GM18867 (cell line): Measurements from ENCODE around the gene SLC37A1.
"Not testable (repeated sequence)": the region's sequence is repeated elsewhere in the genome, so short reads cannot be mapped to it uniquely, and the experiment has no call there.

Experiments
- ATAC-seq: cut with Tn5 transposase; IDR thresholded peaks from one replicate; pipeline ENCODE4 v1.9.1; 2021; ENCODE audit warnings: mild to moderate bottlenecking, moderate library complexity; ENCODE audit not compliant: unreplicated experiment

SLC37A1 gene

GRCh38 chr21:42513151-42513984 lies at the start of gene SLC37A1:
SLC37A1 (plus strand) TSS chr21:42513852; CDS start chr21:42518455, 4,603 bp downstream.
- ATAC-seq = peak; percentile 50

GRCh38 chr21:42463861-42464515 lies 49.7 kb upstream of the SLC37A1 start:
- ATAC-seq = no peak

- peak; percentile 26 for ATAC-seq
Measured at GRCh38 chr21:42465008-42465802, 48.4 kb upstream of the SLC37A1 start.

- no peak for ATAC-seq
Measured at GRCh38 chr21:42465803-42466127, 47.9 kb upstream of the SLC37A1 start.

DNA sequence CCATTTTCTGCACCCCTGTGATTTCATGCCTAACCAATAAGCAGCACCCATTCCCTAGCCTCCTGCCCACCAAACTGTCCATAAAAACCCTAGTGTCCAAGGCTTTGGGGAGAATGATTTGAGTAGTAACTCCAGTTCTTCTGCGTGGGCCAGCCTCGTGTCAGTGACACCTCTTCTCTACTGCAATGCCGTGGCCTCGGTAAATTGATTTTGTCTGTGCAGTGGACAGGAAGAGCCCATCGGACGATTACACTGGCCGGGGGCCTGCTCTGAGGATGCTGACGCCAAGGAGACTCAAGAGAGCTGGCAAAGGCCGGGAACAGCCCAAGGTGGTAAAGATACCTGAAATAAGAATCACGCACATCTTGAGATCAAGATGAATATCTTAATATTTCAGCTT lies 47.0 kb upstream of the SLC37A1 start:
- ATAC-seq = no peak

- ATAC-seq = no peak
Measured at GRCh38 chr21:42467140-42467983, 46.3 kb upstream of the SLC37A1 start.

GRCh38 chr21:42468491-42469131 lies 45.0 kb upstream of the SLC37A1 start:
- no peak for ATAC-seq

- peak; percentile 53 for ATAC-seq
Measured at GRCh38 chr21:42469272-42469671, 44.4 kb upstream of the SLC37A1 start.

DNA sequence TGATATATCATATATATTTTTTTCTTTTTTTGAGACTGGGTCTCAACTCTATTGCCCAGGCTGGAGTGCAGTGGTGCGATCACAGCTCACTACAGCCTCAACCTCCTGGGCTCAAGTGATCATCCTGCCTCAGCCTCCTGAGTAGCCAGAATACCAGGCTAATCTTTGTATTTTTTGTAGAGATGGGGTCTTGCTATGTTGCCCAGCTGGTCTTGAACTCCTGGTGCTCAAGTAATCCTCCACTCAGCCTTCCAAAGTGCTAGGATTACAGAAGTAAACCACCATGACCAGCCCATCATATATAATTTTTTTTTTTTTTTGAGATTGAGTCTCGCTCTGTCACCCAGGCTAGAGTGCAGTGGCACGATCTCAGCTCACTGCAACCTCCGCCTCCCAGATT lies 43.9 kb upstream of the SLC37A1 start:
- not testable (repeated sequence) for ATAC-seq

DNA sequence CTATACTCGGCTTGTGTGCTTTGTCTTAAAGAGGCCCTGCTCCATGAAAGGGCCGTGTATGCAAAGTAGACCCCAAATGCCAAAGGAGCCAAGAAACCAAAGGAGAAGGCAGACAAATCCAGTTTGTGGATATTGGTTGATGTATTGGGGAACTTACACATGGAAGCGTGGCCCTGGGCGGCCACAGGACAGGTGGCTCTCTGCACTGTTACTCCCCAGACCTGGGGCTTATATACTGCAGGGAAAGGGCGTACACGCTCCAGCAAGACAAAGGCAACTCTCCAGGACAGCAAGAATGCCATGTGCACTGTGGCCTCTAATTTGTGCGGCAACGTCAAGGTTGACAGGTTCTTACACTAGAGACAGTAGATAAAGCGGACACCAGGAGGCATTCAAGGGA lies 42.4 kb upstream of the SLC37A1 start:
- no peak for ATAC-seq

DNA sequence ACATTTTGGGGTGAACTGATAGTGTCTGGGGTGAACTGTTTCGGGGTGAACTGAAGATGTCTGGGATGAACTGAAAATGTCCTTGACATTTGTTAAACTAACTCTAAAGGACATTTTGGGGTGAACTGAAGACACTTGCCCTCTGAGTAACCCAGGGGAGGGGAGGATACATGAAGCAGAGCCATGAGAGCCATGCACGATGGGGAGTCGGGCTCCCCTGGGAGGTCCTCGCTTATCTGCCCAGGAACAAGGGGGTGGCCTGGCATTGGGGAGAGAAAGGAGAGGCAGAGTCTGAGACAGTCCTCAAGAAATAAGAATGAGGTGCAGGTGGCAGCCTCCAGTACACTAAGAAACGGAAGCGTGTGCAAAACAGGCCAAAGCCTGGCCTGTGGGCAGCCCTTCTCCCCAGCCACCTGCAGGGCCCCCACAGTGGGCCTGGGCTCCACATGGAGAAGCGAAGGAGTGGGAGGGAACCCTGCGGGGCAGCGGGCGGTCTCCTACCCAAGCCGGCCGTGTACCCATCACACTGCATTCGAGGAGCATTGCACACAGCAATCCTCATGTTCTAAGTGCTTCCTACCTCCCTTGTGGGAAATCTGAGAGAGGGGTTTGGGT lies 41.8 kb upstream of the SLC37A1 start:
- ATAC-seq = no peak

DNA sequence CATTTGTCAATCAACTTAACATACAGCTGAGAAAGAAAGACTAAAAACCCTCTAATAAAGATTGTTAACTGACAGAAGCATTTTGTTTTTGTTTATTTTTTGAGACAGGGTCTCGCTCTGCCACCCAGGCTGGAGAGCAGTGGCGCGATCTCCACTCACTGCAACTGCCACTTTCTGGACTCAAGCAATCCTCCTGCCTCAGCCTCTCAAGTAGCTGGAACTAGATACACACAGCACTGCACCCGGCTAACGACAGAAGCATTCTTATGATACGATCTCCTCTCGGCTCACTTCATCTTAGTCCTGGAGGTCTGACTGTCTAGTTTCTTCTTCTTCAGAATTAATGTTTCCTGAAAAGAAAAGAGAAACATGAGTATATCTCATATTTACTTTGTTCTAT lies 41.1 kb upstream of the SLC37A1 start:
- ATAC-seq = no peak

DNA sequence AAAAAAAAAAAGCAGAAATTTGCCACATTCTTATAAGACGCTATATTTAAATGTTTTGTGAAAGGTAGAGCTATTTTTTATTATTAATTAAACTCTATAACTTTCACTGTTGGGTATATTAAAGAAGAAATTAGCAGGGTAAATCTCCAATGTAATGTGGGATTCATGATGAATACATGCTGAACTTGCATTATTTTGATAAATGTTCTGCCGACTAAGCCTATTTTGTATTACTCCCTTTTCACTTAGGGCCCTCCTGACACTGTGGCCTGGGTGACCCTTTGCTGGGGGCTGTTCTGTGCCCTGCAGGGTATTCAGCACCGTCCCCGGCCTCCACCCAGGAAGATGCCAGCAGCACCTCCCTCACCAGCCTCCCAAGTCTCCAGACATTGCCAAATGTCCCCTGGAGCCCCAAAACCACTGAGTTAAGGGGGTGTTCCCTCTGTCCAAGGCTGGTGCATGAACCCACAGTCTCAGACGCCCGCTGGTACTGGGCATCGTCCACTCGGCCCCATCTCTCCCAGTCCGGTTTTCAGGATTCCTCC lies 40.1 kb upstream of the SLC37A1 start:
- no peak for ATAC-seq

GRCh38 chr21:42474043-42474831 lies 39.4 kb upstream of the SLC37A1 start:
- ATAC-seq = peak; percentile 53

DNA sequence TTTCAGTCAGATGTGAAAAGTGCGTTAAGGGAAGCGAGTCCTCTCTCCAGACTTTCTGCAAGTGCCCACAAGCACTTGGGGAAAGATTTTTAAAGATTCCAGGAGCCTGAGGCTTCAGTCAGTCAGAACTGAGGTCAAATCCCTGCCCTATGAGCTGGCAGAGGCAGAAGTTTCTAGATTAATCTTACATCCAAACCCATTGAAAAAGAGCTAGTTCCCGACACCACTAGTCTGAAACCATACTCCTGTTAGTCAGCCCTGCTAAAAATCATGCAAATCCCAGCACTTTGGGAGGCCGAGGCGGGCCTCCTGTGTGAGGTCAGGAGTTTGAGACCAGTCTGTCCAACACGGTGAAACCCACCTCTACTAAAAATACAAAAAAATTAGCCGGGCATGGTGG lies 38.6 kb upstream of the SLC37A1 start:
- no peak for ATAC-seq

GRCh38 chr21:42475526-42476387 lies 37.9 kb upstream of the SLC37A1 start:
- ATAC-seq = no peak

GRCh38 chr21:42476388-42477331 lies 37.0 kb upstream of the SLC37A1 start:
- no peak for ATAC-seq
